SK-N-SH (cell line): ENCODE data around the gene DPPA5. TPM values are rescaled to one million over a fixed set of nuclear protein-coding genes. Genes with fewer than 3 reads are reported as not detected.

ENCODE experiments used
- CTCF ChIA-PET: fragments of 300-600, 350-600 bp; formaldehyde crosslinking; extraction: SDS; loops from one replicate; lab custom pipeline; 2021; lab: Yijun Ruan, JAX
- POLR2A ChIA-PET: fragments of 350-600 bp; sonication (Branson Sonifier 250); formaldehyde crosslinking; extraction: SDS; loops from one replicate; lab custom pipeline; 2020; ENCODE audit warnings: antibody characterized with exemption, inconsistent platforms; lab: Yijun Ruan, JAX
- DNase-seq: peaks from one replicate; pipeline ENCODE4 v3.0.0; 2012
- H2AFZ ChIP-seq: fragments of 200-600 bp; sonication (generic); 2 replicates; pipeline ENCODE4 v1.8.1; 2016; ENCODE audit warnings: antibody characterized with exemption, mild to moderate bottlenecking, low read depth
- H3F3A ChIP-seq: fragments of 200-600 bp; sonication (generic); replicated peaks from 2 replicates; pipeline ENCODE3; 2016; ENCODE audit warnings: antibody characterized with exemption, mild to moderate bottlenecking; ENCODE audit not compliant: insufficient read depth
- H3K27ac ChIP-seq, 2 experiments: fragments of 200-500 bp in 1 of 2; fragments of 200-600 bp in 1 of 2; sonication (Bioruptor generic) in 1 of 2; sonication (generic), shearing (Covaris generic) in 1 of 2; 2 replicates each; pipeline versions ENCODE4 v1.5.1 to v1.6.1; 2014 to 2016; ENCODE audit warnings: low read depth in 2 of 2, inconsistent platforms in 1 of 2, low read length in 1 of 2, mild to moderate bottlenecking in 1 of 2, mixed read lengths in 1 of 2
- H3K27me3 ChIP-seq: fragments of 200-600 bp; sonication (generic), shearing (Covaris generic); 2 replicates; pipeline ENCODE4 v1.6.1; 2016; ENCODE audit warnings: mixed run types; ENCODE audit not compliant: insufficient read depth
- H3K36me3 ChIP-seq, 2 experiments: fragments of 200-500 bp in 1 of 2; fragments of 200-600 bp in 1 of 2; sonication (Bioruptor generic) in 1 of 2; sonication (generic) in 1 of 2; replicated peaks in 1 of 2; 2 replicates each; pipeline versions ENCODE3 to v1.5.1; 2014 to 2016; ENCODE audit warnings: low read length in 1 of 2, mild to moderate bottlenecking in 1 of 2; ENCODE audit not compliant: insufficient read depth in 2 of 2, control insufficient read depth in 1 of 2
- H3K4me1 ChIP-seq, 2 experiments: fragments of 200-500 bp in 1 of 2; fragments of 200-600 bp in 1 of 2; sonication (Bioruptor generic) in 1 of 2; sonication (generic), shearing (Covaris generic) in 1 of 2; 2 replicates each; pipeline versions ENCODE4 v1.5.1 to v1.6.1; 2014 to 2016; ENCODE audit warnings: low read depth in 1 of 2, low read length in 1 of 2, mixed run types in 1 of 2; ENCODE audit not compliant: insufficient read depth in 2 of 2, control insufficient read depth in 1 of 2
- H3K4me2 ChIP-seq: fragments of 200-600 bp; sonication (generic), shearing (Covaris generic); 2 replicates; pipeline ENCODE4 v1.6.1; 2017; ENCODE audit warnings: mixed run types
- H3K4me3 ChIP-seq, 2 experiments: fragments of 200-500 bp in 1 of 2; fragments of 200-600 bp in 1 of 2; sonication (Bioruptor generic) in 1 of 2; sonication (generic), shearing (Covaris generic) in 1 of 2; 2 replicates each; pipeline versions ENCODE4 v1.5.1 to v1.8.1; 2014 to 2016; ENCODE audit warnings: low read depth in 2 of 2, inconsistent platforms in 1 of 2, low read length in 1 of 2, mild to moderate bottlenecking in 1 of 2, mixed read lengths in 1 of 2, moderate library complexity in 1 of 2
- H3K79me2 ChIP-seq: fragments of 200-600 bp; sonication (generic); 2 replicates; pipeline ENCODE4 v1.8.1; 2017; ENCODE audit warnings: mild to moderate bottlenecking; ENCODE audit not compliant: insufficient read depth
- H3K9ac ChIP-seq: fragments of 200-600 bp; sonication (generic); 2 replicates; pipeline ENCODE4 v1.6.1; 2017; ENCODE audit warnings: mixed run types
- H3K9me2 ChIP-seq: fragments of 200-600 bp; sonication (generic); 2 replicates; pipeline ENCODE4 v1.6.1; 2017; ENCODE audit warnings: mixed run types
- H3K9me3 ChIP-seq: fragments of 200-600 bp; sonication (generic); 2 replicates; pipeline ENCODE4 v1.6.1; 2017; ENCODE audit warnings: mixed run types, mild to moderate bottlenecking, moderate library complexity
- H4K20me1 ChIP-seq: fragments of 200-600 bp; sonication (generic); 2 replicates; pipeline ENCODE4 v1.6.1; 2017; ENCODE audit warnings: mild to moderate bottlenecking, mixed run types; ENCODE audit not compliant: insufficient read depth
- EP300 ChIP-seq, 2 experiments: IDR thresholded peaks; 2 replicates each; pipeline versions ENCODE4 v1.4.0 to v1.6.1; 2012; ENCODE audit warnings: borderline replicate concordance in 1 of 2, low read depth in 1 of 2, low read length in 1 of 2
- FOXM1 ChIP-seq: IDR thresholded peaks from 2 replicates; pipeline ENCODE4 v1.4.0; 2012; ENCODE audit warnings: low read depth, mild to moderate bottlenecking
- GABPA ChIP-seq: IDR thresholded peaks from 2 replicates; pipeline ENCODE4 v1.4.0; 2012; ENCODE audit warnings: low read depth, mild to moderate bottlenecking
- GATA2 ChIP-seq: sonication (generic); formaldehyde crosslinking; IDR thresholded peaks from 2 replicates; pipeline ENCODE4 v1.5.0; 2020; ENCODE audit warnings: mild to moderate bottlenecking, missing genetic modification reagents
- MEF2A ChIP-seq: IDR thresholded peaks from 2 replicates; pipeline ENCODE4 v1.4.0; 2012; ENCODE audit warnings: low read depth, borderline replicate concordance
- MXI1 ChIP-seq: IDR thresholded peaks from 2 replicates; pipeline ENCODE4 v1.6.1; 2012; ENCODE audit warnings: mild to moderate bottlenecking, low read depth, low read length, improper control_type of control experiment
- NRF1 ChIP-seq: IDR thresholded peaks from 2 replicates; pipeline ENCODE4 v1.6.1; 2012; ENCODE audit warnings: low read depth, mild to moderate bottlenecking, low read length
- POLR2AphosphoS5 ChIP-seq: IDR thresholded peaks from 2 replicates; pipeline ENCODE4 v1.6.1; 2012; ENCODE audit warnings: low read depth, low read length
- REST ChIP-seq: IDR thresholded peaks from 2 replicates; pipeline ENCODE4 v1.6.1; 2012; ENCODE audit warnings: mild to moderate bottlenecking, low read depth, low read length, moderate library complexity
- RXRA ChIP-seq: IDR thresholded peaks from 2 replicates; pipeline ENCODE4 v1.4.0; 2012; ENCODE audit warnings: low read depth, mild to moderate bottlenecking, borderline replicate concordance
- TAF1 ChIP-seq: IDR thresholded peaks from 2 replicates; pipeline ENCODE4 v1.6.1; 2012; ENCODE audit warnings: low read depth, mild to moderate bottlenecking, low read length, moderate library complexity, borderline replicate concordance
- TCF12 ChIP-seq: IDR thresholded peaks from 2 replicates; pipeline ENCODE4 v1.4.0; 2012
- YY1 ChIP-seq: IDR thresholded peaks from 2 replicates; pipeline ENCODE4 v1.4.0; 2012; ENCODE audit warnings: low read depth, mild to moderate bottlenecking
- WGBS: methylation state at CpG from one replicate; pipeline ENCODE4 v1.1.6; 2017; ENCODE audit warnings: low lambda C conversion rate; 5-methylcytosine and 5-hydroxymethylcytosine counted together
- polyA plus RNA-seq, 3 experiments: library from polyadenylated mRNA; depleted of rRNA; stranded (reverse); fragments of >200 nt; gene quantifications; 2 replicates each; pipeline ENCODE4 v1.2.3, GENCODE V29; 2012
- TF ChIP-seq, protein P1 (sequence below): fragments of 150-350 bp; IDR thresholded peaks from 2 replicates; pipeline ENCODE4 v1.6.1; 2017; ENCODE audit warnings: antibody characterized with exemption, low read length, low read depth, borderline replicate concordance
- TF ChIP-seq, protein P2 (sequence below): fragments of 200-600 bp; sonication (generic); IDR thresholded peaks from 2 replicates; pipeline ENCODE4 v1.6.1; 2017; ENCODE audit warnings: antibody characterized with exemption, mild to moderate bottlenecking, moderate library complexity
- TF ChIP-seq, protein P3 (sequence below): fragments of 150-350 bp; IDR thresholded peaks from 2 replicates; pipeline ENCODE4 v1.6.1; 2016; ENCODE audit warnings: mild to moderate bottlenecking, low read depth, low read length

Gene DPPA5
- polyA plus RNA-seq, 1 of the 3 experiments (the other 2 are of a cell fraction) = not detected

DNA sequence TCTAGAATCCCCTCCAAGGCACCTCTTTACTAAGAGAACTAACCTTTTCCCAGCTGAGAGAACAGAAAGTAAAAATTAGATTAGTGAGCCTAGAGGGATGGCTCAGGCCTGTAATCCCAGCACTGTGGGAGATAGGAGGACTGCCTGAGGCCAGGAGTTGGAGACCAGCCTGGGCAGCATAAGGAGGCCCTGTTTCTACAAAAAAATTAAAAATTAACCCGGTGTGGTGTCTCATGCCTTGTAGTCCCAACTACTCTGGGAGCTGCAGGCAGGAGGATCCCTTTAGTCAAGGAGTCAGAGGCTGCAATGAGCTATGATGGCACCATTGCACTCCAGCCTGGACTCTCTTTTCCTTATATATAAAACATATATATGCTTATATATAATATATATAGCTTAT, 21.1 kb upstream of the DPPA5 start:
- H3K9me3 ChIP-seq = no peaks in the 10 kb centered on the region
- 29% methylated on average over 1 of the region's 1 CpG for WGBS
- H3K9ac ChIP-seq = no peak overlapping the region
- TF ChIP-seq POLR2AphosphoS5 (no peak), MEF2A (no peak), REST (no peak), YY1 (no peak), TAF1 (no peak), EP300 (IDR thresholded peaks at IDR 0.05; ENCODE audit: borderline replicate concordance in 1 of 2, low read depth in 1 of 2, low read length in 1 of 2) (no peak), FOXM1 (no peak), TCF12 (no peak)
- no peaks in the 10 kb centered on the region for H3K79me2 ChIP-seq
- no peak overlapping the region for H3K4me2 ChIP-seq
- H3F3A ChIP-seq = no peaks in the 10 kb centered on the region
- H3K4me3 ChIP-seq = no peak overlapping the region
- CTCF ChIA-PET = interaction anchor here (0.6 to 1.4 kb wide), 2 partner anchors 107 to 110 kb away, joined by 3 read pairs; no protein-coding TSS in a partner anchor
- H3K27me3 ChIP-seq = no peaks in the 10 kb centered on the region
- H3K9me2 ChIP-seq = no peaks in the 10 kb centered on the region
- H2AFZ ChIP-seq = no peak overlapping the region
- no peaks in the 10 kb centered on the region for H4K20me1 ChIP-seq
- H3K27ac ChIP-seq = no peak overlapping the region
- POLR2A ChIA-PET = no interaction called here
- H3K4me1 ChIP-seq = no peaks in the 10 kb centered on the region
- H3K36me3 ChIP-seq = no peaks in the 10 kb centered on the region
- no peak for DNase-seq

DNA sequence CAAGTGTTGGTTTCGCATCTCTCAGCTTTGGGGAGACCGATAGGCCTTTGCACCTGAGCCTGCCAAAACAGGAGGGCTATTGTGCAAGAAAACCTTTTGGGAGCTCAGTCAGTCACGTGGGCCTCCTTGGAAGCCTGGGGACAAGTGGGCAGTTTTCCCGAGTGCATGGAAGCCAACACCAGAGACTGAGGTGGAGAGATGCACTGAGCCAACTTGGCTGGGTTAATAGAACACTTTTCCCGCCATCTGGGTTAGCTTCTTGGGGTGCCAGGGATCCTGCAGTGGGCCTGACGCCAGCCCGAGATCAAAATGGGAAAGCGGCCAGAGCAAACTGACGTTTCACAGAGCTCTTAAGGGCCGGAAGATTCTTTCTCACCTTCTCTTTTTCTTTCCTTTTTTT, 18.4 kb upstream of the DPPA5 start:
- no peaks in the 10 kb centered on the region for H3K9me2 ChIP-seq
- no peaks in the 10 kb centered on the region for H3K36me3 ChIP-seq
- no peak for DNase-seq
- no peak overlapping the region for H3K4me2 ChIP-seq
- no peaks in the 10 kb centered on the region for H3K9me3 ChIP-seq
- no peaks in the 10 kb centered on the region for H3F3A ChIP-seq
- POLR2A ChIA-PET = no interaction called here
- no peaks in the 10 kb centered on the region for H3K27me3 ChIP-seq
- H3K9ac ChIP-seq = no peak overlapping the region
- 56% methylated on average over 9 of the region's 10 CpGs for WGBS
- TF ChIP-seq GABPA = no peak
- TF ChIP-seq FOXM1 = no peak
- TF ChIP-seq RXRA = no peak
- TF ChIP-seq MXI1 = no peak
- no peak for TF ChIP-seq GATA2 (CRISPR knock-in tag)
- TF ChIP-seq, protein P1, sequence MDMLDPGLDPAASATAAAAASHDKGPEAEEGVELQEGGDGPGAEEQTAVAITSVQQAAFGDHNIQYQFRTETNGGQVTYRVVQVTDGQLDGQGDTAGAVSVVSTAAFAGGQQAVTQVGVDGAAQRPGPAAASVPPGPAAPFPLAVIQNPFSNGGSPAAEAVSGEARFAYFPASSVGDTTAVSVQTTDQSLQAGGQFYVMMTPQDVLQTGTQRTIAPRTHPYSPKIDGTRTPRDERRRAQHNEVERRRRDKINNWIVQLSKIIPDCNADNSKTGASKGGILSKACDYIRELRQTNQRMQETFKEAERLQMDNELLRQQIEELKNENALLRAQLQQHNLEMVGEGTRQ = no peak
- TF ChIP-seq, protein P2, sequence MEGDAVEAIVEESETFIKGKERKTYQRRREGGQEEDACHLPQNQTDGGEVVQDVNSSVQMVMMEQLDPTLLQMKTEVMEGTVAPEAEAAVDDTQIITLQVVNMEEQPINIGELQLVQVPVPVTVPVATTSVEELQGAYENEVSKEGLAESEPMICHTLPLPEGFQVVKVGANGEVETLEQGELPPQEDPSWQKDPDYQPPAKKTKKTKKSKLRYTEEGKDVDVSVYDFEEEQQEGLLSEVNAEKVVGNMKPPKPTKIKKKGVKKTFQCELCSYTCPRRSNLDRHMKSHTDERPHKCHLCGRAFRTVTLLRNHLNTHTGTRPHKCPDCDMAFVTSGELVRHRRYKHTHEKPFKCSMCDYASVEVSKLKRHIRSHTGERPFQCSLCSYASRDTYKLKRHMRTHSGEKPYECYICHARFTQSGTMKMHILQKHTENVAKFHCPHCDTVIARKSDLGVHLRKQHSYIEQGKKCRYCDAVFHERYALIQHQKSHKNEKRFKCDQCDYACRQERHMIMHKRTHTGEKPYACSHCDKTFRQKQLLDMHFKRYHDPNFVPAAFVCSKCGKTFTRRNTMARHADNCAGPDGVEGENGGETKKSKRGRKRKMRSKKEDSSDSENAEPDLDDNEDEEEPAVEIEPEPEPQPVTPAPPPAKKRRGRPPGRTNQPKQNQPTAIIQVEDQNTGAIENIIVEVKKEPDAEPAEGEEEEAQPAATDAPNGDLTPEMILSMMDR = no peak
- TF ChIP-seq TAF1 = no peak
- no peak for TF ChIP-seq NRF1
- TF ChIP-seq, protein P3, sequence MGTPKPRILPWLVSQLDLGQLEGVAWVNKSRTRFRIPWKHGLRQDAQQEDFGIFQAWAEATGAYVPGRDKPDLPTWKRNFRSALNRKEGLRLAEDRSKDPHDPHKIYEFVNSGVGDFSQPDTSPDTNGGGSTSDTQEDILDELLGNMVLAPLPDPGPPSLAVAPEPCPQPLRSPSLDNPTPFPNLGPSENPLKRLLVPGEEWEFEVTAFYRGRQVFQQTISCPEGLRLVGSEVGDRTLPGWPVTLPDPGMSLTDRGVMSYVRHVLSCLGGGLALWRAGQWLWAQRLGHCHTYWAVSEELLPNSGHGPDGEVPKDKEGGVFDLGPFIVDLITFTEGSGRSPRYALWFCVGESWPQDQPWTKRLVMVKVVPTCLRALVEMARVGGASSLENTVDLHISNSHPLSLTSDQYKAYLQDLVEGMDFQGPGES = no peak
- no peak for TF ChIP-seq EP300 (IDR thresholded peaks at IDR 0.05; ENCODE audit: borderline replicate concordance in 1 of 2, low read depth in 1 of 2, low read length in 1 of 2)
- CTCF ChIA-PET = interaction anchor here (0.9 kb wide), 1 partner anchor 46 kb away, joined by 4 read pairs; no protein-coding TSS in a partner anchor
- H3K4me1 ChIP-seq = no peaks in the 10 kb centered on the region
- H3K27ac ChIP-seq = no peak overlapping the region
- H3K4me3 ChIP-seq = no peak overlapping the region
- no peak overlapping the region for H2AFZ ChIP-seq
- H4K20me1 ChIP-seq = no peaks in the 10 kb centered on the region
- H3K79me2 ChIP-seq = no peaks in the 10 kb centered on the region
